K562 (cell line): ENCODE results near the gene SRSF5. TPM values are rescaled to one million over a fixed set of nuclear protein-coding genes. Genes with fewer than 3 reads are reported as not detected.

Experiments used
- ATF1 ChIP-seq, 2 experiments: fragments of 450-650 bp in 1 of 2; IDR thresholded peaks; 2 replicates each; pipeline ENCODE4 v1.6.1; 2016; ENCODE audit warnings: missing compliant biosample characterization in 1 of 2, missing genetic modification characterization in 1 of 2
- BHLHE40 ChIP-seq: IDR thresholded peaks from 2 replicates; pipeline ENCODE4 v1.6.1; 2011; ENCODE audit warnings: low read length, improper control_type of control experiment
- CBX3 ChIP-seq, 2 experiments: IDR thresholded peaks; 1 replicate in 1 of 2; 2 replicates in 1 of 2; pipeline ENCODE4 v1.6.1; 2012; ENCODE audit warnings: inconsistent platforms in 2 of 2, low read length in 2 of 2, borderline replicate concordance in 1 of 2, control low read depth in 1 of 2
- CHD1 ChIP-seq: fragments of 200-600 bp; sonication (generic); IDR thresholded peaks from one replicate; pipeline ENCODE4 v1.6.1; 2012; ENCODE audit warnings: mild to moderate bottlenecking, moderate library complexity, low read length, inconsistent platforms
- ELF2 ChIP-seq: fragments of 250-450 bp; sonication (Bioruptor Pico); IDR thresholded peaks from 2 replicates; pipeline ENCODE4 v1.5.0; 2021; ENCODE audit warnings: mild to moderate bottlenecking
- ETV1 ChIP-seq: fragments of 450-650 bp; conservative IDR thresholded peaks from 2 replicates; pipeline ENCODE4 v1.6.1; 2016; ENCODE audit warnings: missing genetic modification characterization, control low read depth, low read depth, missing compliant biosample characterization
- GTF2E2 ChIP-seq: fragments of 200-800 bp; sonication (Bioruptor generic); IDR thresholded peaks from 2 replicates; pipeline ENCODE4 v1.6.1; 2016; ENCODE audit warnings: missing genetic modification characterization, missing compliant biosample characterization
- GTF2F1 ChIP-seq: IDR thresholded peaks from 2 replicates; pipeline ENCODE4 v1.6.1; 2011; ENCODE audit warnings: low read depth, low read length, improper control_type of control experiment
- KAT8 ChIP-seq: fragments of 450-650 bp; IDR thresholded peaks from 2 replicates; pipeline ENCODE4 v1.6.1; 2016; ENCODE audit warnings: low read depth, mild to moderate bottlenecking
- NFIC ChIP-seq: fragments of 450-650 bp; IDR thresholded peaks from 2 replicates; pipeline ENCODE4 v1.6.1; 2017; ENCODE audit warnings: mild to moderate bottlenecking, inconsistent platforms
- POLR2G ChIP-seq: fragments of 200-400 bp; formaldehyde crosslinking; IDR thresholded peaks from 2 replicates; pipeline ENCODE4 v1.6.1; 2017; ENCODE audit warnings: low read depth, mild to moderate bottlenecking, antibody characterized with exemption, low read length, moderate library complexity
- RBBP5 ChIP-seq: fragments of 200-600 bp; sonication (generic); IDR thresholded peaks from 2 replicates; pipeline ENCODE4 v1.6.1; 2012; ENCODE audit warnings: borderline replicate concordance, mild to moderate bottlenecking, low read length, control low read depth, inconsistent platforms; ENCODE audit not compliant: insufficient read depth, poor library complexity, severe bottlenecking
- RBM22 ChIP-seq: fragments of 200-400 bp; formaldehyde crosslinking; IDR thresholded peaks from 2 replicates; pipeline ENCODE4 v1.6.1; 2018; ENCODE audit warnings: low read length, low read depth; ENCODE audit not compliant: poor library complexity, severe bottlenecking
- RNF2 ChIP-seq: sonication (generic); IDR thresholded peaks from 2 replicates; pipeline ENCODE4 v1.6.1; 2016
- SOX6 ChIP-seq: fragments of 450-650 bp; IDR thresholded peaks from 2 replicates; pipeline ENCODE4 v1.6.1; 2014; ENCODE audit warnings: mild to moderate bottlenecking
- STAG1 ChIP-seq: sonication (generic); formaldehyde crosslinking; IDR thresholded peaks from 2 replicates; pipeline ENCODE4 v1.5.0; 2020; ENCODE audit warnings: missing genetic modification reagents, borderline replicate concordance
- STAT5A ChIP-seq: IDR thresholded peaks from 2 replicates; pipeline ENCODE4 v1.6.1; 2012; ENCODE audit warnings: low read length, inconsistent platforms, borderline replicate concordance
- polyA plus RNA-seq, 8 experiments: library from polyadenylated mRNA; depleted of rRNA in 4 of 8; stranded (reverse) in 5 of 8; unstranded in 3 of 8; fragments of >200 nt; fragmentation: Nextera tagmentation in 2 of 8; fragmentation: Illumina TruSeq in 1 of 8; extraction: Ambion mirVana in 2 of 8; extraction: Trizol in 1 of 8; gene quantifications; 2 replicates each; pipeline versions ENCODE4 v1.2.1 to v1.2.3, GENCODE V29; 2011 to 2014; ENCODE audit warnings: inconsistent platforms in 1 of 8, missing spikeins in 1 of 8
- total RNA-seq, 7 experiments: library from RNA; depleted of rRNA in 6 of 7; stranded (reverse); fragments of >200 nt in 6 of 7; fragmentation: Illumina TruSeq in 2 of 7; extraction: Trizol in 2 of 7; gene quantifications; 2 replicates each; pipeline versions ENCODE4 v1.2.1 to v1.2.3, GENCODE V29; 2011 to 2021; ENCODE audit warnings: low replicate concordance in 1 of 7
- TF ChIP-seq, protein P1 (sequence below), 2 experiments: fragments of 450-650 bp; IDR thresholded peaks; 2 replicates each; pipeline ENCODE4 v1.6.1; 2016
- TF ChIP-seq, protein P2 (sequence below): sonication (generic); formaldehyde crosslinking; IDR thresholded peaks from 2 replicates; pipeline ENCODE4 v1.8.0; 2022; ENCODE audit warnings: missing genetic modification reagents, mild to moderate bottlenecking, moderate library complexity, borderline replicate concordance
- TF ChIP-seq, protein P3 (sequence below): fragments of 250-450 bp; sonication (Bioruptor Pico); IDR thresholded peaks from 2 replicates; pipeline ENCODE4 v1.4.0; 2020
- TF ChIP-seq, protein P4 (sequence below): fragments of 200-800 bp; sonication (Bioruptor generic); IDR thresholded peaks from 2 replicates; pipeline ENCODE4 v1.6.1; 2017; ENCODE audit warnings: missing genetic modification characterization, missing compliant biosample characterization
- TF ChIP-seq, protein P5 (sequence below): sonication (generic); formaldehyde crosslinking; IDR thresholded peaks from 2 replicates; pipeline ENCODE4 v1.8.0; 2022; ENCODE audit warnings: mild to moderate bottlenecking, missing genetic modification reagents

The SRSF5 gene
- total and polyA plus RNA-seq, 9 of the 15 experiments (the other 6 are each of a cell fraction or from before 2014, with no cell fraction given) = 108 to 460 (median 212) TPM

DNA sequence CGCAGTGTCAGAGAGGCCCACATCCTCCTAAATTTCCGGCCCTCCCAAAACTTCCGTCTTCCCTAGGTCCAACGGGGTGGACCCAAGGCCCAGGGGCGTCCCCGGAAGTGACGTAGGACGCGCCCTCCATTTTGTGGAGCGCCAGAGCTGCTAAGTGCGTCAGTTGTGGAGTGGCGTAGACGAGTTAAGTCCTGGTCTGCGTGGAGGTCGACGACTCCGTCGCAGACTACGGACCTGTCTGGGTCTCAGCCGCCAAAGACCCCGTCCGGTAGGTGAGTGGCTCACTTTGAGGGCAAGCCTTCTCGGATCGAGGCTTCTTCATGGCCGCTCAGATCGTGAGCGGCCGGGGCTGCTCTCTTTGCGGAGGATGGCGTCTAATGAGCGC, at the start of gene SRSF5 (continued):
- TF ChIP-seq, protein P1, sequence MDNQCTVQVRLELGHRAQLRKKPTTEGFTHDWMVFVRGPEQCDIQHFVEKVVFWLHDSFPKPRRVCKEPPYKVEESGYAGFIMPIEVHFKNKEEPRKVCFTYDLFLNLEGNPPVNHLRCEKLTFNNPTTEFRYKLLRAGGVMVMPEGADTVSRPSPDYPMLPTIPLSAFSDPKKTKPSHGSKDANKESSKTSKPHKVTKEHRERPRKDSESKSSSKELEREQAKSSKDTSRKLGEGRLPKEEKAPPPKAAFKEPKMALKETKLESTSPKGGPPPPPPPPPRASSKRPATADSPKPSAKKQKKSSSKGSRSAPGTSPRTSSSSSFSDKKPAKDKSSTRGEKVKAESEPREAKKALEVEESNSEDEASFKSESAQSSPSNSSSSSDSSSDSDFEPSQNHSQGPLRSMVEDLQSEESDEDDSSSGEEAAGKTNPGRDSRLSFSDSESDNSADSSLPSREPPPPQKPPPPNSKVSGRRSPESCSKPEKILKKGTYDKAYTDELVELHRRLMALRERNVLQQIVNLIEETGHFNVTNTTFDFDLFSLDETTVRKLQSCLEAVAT (IDR thresholded peaks at IDR 0.05) = 0 out of 4 replicates have a peak, but pooled peaks of 1 of the 2 experiments have one; percentile 69
- 0 out of 3 replicates have a peak, but pooled peaks of 1 of the 2 experiments have one; percentile 47 for TF ChIP-seq CBX3 (IDR thresholded peaks at IDR 0.05; ENCODE audit: borderline replicate concordance in 1 of 2, low read length in 2 of 2)
- peak; percentile 92 for TF ChIP-seq ETV1
- peak; percentile 11; the same call in 1 of the 2 replicates for TF ChIP-seq SOX6
- TF ChIP-seq, protein P2, sequence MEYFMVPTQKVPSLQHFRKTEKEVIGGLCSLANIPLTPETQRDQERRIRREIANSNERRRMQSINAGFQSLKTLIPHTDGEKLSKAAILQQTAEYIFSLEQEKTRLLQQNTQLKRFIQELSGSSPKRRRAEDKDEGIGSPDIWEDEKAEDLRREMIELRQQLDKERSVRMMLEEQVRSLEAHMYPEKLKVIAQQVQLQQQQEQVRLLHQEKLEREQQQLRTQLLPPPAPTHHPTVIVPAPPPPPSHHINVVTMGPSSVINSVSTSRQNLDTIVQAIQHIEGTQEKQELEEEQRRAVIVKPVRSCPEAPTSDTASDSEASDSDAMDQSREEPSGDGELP (CRISPR knock-in tag) = peak; percentile 60; the same call in 1 of the 2 replicates
- TF ChIP-seq STAG1 (CRISPR knock-in tag) = 0 out of 2 replicates have a peak, but pooled peaks have one; percentile 45
- peak; percentile 71; the same call in 1 of the 2 replicates for TF ChIP-seq RNF2
- peak; percentile 91; the same call in 1 of the 2 replicates for TF ChIP-seq KAT8
- TF ChIP-seq ATF1 (CRISPR knock-in tag; IDR thresholded peaks at IDR 0.05) = 0 out of 2 replicates have a peak, but pooled peaks have one; percentile 28
- peak; percentile 96 for TF ChIP-seq ATF1 (tag; IDR thresholded peaks at IDR 0.05)
- TF ChIP-seq, protein P3, sequence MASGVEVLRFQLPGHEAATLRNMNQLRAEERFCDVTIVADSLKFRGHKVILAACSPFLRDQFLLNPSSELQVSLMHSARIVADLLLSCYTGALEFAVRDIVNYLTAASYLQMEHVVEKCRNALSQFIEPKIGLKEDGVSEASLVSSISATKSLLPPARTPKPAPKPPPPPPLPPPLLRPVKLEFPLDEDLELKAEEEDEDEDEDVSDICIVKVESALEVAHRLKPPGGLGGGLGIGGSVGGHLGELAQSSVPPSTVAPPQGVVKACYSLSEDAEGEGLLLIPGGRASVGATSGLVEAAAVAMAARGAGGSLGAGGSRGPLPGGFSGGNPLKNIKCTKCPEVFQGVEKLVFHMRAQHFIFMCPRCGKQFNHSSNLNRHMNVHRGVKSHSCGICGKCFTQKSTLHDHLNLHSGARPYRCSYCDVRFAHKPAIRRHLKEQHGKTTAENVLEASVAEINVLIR = peak; percentile 82
- TF ChIP-seq, protein P4, sequence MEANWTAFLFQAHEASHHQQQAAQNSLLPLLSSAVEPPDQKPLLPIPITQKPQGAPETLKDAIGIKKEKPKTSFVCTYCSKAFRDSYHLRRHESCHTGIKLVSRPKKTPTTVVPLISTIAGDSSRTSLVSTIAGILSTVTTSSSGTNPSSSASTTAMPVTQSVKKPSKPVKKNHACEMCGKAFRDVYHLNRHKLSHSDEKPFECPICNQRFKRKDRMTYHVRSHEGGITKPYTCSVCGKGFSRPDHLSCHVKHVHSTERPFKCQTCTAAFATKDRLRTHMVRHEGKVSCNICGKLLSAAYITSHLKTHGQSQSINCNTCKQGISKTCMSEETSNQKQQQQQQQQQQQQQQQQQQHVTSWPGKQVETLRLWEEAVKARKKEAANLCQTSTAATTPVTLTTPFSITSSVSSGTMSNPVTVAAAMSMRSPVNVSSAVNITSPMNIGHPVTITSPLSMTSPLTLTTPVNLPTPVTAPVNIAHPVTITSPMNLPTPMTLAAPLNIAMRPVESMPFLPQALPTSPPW = 0 out of 2 replicates have a peak, but pooled peaks have one; percentile 0
- TF ChIP-seq RBBP5 = peak; percentile 86
- no peak for TF ChIP-seq ELF2 (CRISPR knock-in tag)
- peak; percentile 9; the same call in 1 of the 2 replicates for TF ChIP-seq STAT5A
- TF ChIP-seq NFIC = peak; percentile 40
- peak; percentile 77 for TF ChIP-seq GTF2F1
- TF ChIP-seq CHD1 = peak; percentile 94
- TF ChIP-seq RBM22 = peak; percentile 19
- TF ChIP-seq GTF2E2 = peak; percentile 87; the same call in 1 of the 2 replicates
- 0 out of 2 replicates have a peak, but pooled peaks have one; percentile 16 for TF ChIP-seq BHLHE40
- TF ChIP-seq POLR2G = peak; percentile 97
- TF ChIP-seq, protein P5, sequence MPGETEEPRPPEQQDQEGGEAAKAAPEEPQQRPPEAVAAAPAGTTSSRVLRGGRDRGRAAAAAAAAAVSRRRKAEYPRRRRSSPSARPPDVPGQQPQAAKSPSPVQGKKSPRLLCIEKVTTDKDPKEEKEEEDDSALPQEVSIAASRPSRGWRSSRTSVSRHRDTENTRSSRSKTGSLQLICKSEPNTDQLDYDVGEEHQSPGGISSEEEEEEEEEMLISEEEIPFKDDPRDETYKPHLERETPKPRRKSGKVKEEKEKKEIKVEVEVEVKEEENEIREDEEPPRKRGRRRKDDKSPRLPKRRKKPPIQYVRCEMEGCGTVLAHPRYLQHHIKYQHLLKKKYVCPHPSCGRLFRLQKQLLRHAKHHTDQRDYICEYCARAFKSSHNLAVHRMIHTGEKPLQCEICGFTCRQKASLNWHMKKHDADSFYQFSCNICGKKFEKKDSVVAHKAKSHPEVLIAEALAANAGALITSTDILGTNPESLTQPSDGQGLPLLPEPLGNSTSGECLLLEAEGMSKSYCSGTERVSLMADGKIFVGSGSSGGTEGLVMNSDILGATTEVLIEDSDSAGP (CRISPR knock-in tag) = 0 out of 2 replicates have a peak, but pooled peaks have one; percentile 18
